Measurements from ENCODE around the gene MALAT1.

The MALAT1 gene

DNA sequence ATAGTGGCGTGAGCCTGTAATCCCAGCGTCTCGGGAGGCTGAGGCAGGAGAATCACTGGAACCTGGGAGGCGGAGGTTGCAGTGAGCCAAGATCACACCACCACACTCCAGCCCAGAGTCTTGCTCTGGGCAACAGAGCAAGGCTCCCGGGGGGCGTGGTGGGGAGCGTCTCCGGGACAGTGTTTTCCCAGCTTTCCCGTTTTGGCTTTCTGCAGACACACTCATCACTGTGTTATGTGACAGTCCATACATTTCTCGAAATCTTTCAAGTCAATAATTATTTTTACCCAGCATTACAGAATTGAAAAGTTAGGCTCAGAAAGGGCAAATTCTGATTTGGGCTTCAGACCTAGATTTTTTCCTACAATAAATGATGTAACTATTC is 44.5 kb upstream of the MALAT1 start:
- peak; percentile 72 for DNase-seq
- 80% methylated on average over 10 of the region's 10 CpGs for WGBS
- Histone ChIP-seq H3K4me2 (ENCODE audit: low read length, poor library complexity, severe bottlenecking) (peak overlapping the region; percentile 40), H2BK120ac (ENCODE audit: low read depth, low read length) (no peak overlapping the region), H3K18ac (ENCODE audit: low read depth in 1 of 2, low read length in 2 of 2) (no peak overlapping the region), H2AK5ac (ENCODE audit: low read length, severe bottlenecking) (no peak overlapping the region), H3K4me1 (ENCODE audit: control insufficient read depth, insufficient read depth, low read depth, low read length) (peaks cover 20% of the 10 kb centered on the region), H2BK15ac (ENCODE audit: low read depth, poor library complexity, severe bottlenecking) (no peak overlapping the region), H2BK12ac (ENCODE audit: low read length in 2 of 2) (no peak overlapping the region), H3K4ac (ENCODE audit: low read depth in 1 of 2, low read length in 2 of 2) (no peak overlapping the region), H2AFZ (ENCODE audit: low read depth, low read length) (no peak overlapping the region), H4K8ac (ENCODE audit: low read length) (peak overlapping the region; percentile 38), H3K9me3 (ENCODE audit: control insufficient read depth, low read length) (no peaks in the 10 kb centered on the region), H3K9ac (ENCODE audit: low read length) (peak overlapping the region; percentile 94), H3K27me3 (ENCODE audit: control insufficient read depth in 1 of 2, insufficient read depth in 1 of 2, low read length in 2 of 2) (no peaks in the 10 kb centered on the region), H3K79me1 (replicated peaks; ENCODE audit: low read length, poor library complexity, severe bottlenecking) (peaks cover 3% of the 10 kb centered on the region), H3K4me3 (ENCODE audit: insufficient read depth in 1 of 2, low read depth in 1 of 2, low read length in 2 of 2) (peak overlapping the region in 1 of 2 experiments; percentile 88), H3K14ac (ENCODE audit: low read length in 2 of 2) (no peak overlapping the region), H2BK5ac (ENCODE audit: low read depth, low read length, poor library complexity, severe bottlenecking) (no peak overlapping the region), H4K91ac (ENCODE audit: low read length) (no peak overlapping the region), H3K36me3 (ENCODE audit: control insufficient read depth in 1 of 2, insufficient read depth in 2 of 2, low read depth in 1 of 2, low read length in 2 of 2) (peaks cover 0 to 10% of the 10 kb centered on the region in 2 experiments), H3K27ac (ENCODE audit: low read length, poor library complexity, severe bottlenecking) (peak overlapping the region; percentile 21), H3K23ac (ENCODE audit: low read length in 2 of 2) (no peak overlapping the region)

- no peak overlapping the region for H4K91ac ChIP-seq (ENCODE audit: low read length)
- peaks cover 20% of the 10 kb centered on the region for H3K4me1 ChIP-seq (ENCODE audit: control insufficient read depth, insufficient read depth, low read depth, low read length)
Measured at GRCh38 chr11:65454696-65455456, 44.0 kb upstream of the MALAT1 start.

GRCh38 chr11:65456418-65456817 is 42.4 kb upstream of the MALAT1 start:
- Histone ChIP-seq H3K9me3 (ENCODE audit: control insufficient read depth, low read length) (no peaks in the 10 kb centered on the region), H3K27me3 (ENCODE audit: control insufficient read depth in 1 of 2, insufficient read depth in 1 of 2, low read length in 2 of 2) (no peaks in the 10 kb centered on the region), H2AFZ (ENCODE audit: low read depth, low read length) (no peak overlapping the region), H3K9ac (ENCODE audit: low read length) (peak overlapping the region; percentile 73), H2BK12ac (ENCODE audit: low read length in 2 of 2) (no peak overlapping the region), H3K18ac (ENCODE audit: low read depth in 1 of 2, low read length in 2 of 2) (no peak overlapping the region), H3K79me1 (replicated peaks; ENCODE audit: low read length, poor library complexity, severe bottlenecking) (peaks cover 3% of the 10 kb centered on the region), H3K4me2 (ENCODE audit: low read length, poor library complexity, severe bottlenecking) (no peak overlapping the region), H4K8ac (ENCODE audit: low read length) (no peak overlapping the region), H2BK120ac (ENCODE audit: low read depth, low read length) (no peak overlapping the region), H3K4ac (ENCODE audit: low read depth in 1 of 2, low read length in 2 of 2) (no peak overlapping the region), H2BK5ac (ENCODE audit: low read depth, low read length, poor library complexity, severe bottlenecking) (no peak overlapping the region), H3K23ac (ENCODE audit: low read length in 2 of 2) (no peak overlapping the region), H3K36me3 (ENCODE audit: control insufficient read depth in 1 of 2, insufficient read depth in 2 of 2, low read depth in 1 of 2, low read length in 2 of 2) (peaks cover 0 to 21% of the 10 kb centered on the region in 2 experiments), H4K91ac (ENCODE audit: low read length) (no peak overlapping the region), H3K4me1 (ENCODE audit: control insufficient read depth, insufficient read depth, low read depth, low read length) (peaks cover 20% of the 10 kb centered on the region), H3K14ac (ENCODE audit: low read length in 2 of 2) (no peak overlapping the region), H3K27ac (ENCODE audit: low read length, poor library complexity, severe bottlenecking) (no peak overlapping the region), H2BK15ac (ENCODE audit: low read depth, poor library complexity, severe bottlenecking) (no peak overlapping the region), H3K4me3 (ENCODE audit: insufficient read depth in 1 of 2, low read depth in 1 of 2, low read length in 2 of 2) (peak overlapping the region in 1 of 2 experiments; percentile 88), H2AK5ac (ENCODE audit: low read length, severe bottlenecking) (no peak overlapping the region)
- WGBS, result 95% methylated on average over 3 of the region's 3 CpGs
- DNase-seq, result no peak

More at GRCh38 chr11:65454696-65455456, 44.0 kb upstream of the MALAT1 start:
- Histone ChIP-seq H2BK15ac (ENCODE audit: low read depth, poor library complexity, severe bottlenecking) (no peak overlapping the region), H3K4ac (ENCODE audit: low read depth in 1 of 2, low read length in 2 of 2) (peak overlapping the region; percentile 46 to 81), H2BK120ac (ENCODE audit: low read depth, low read length) (no peak overlapping the region), H3K79me1 (replicated peaks; ENCODE audit: low read length, poor library complexity, severe bottlenecking) (peaks cover 3% of the 10 kb centered on the region), H3K23ac (ENCODE audit: low read length in 2 of 2) (peak overlapping the region in 1 of 2 experiments; percentile 77), H3K9me3 (ENCODE audit: control insufficient read depth, low read length) (no peaks in the 10 kb centered on the region), H2AFZ (ENCODE audit: low read depth, low read length) (peak overlapping the region; percentile 24), H4K8ac (ENCODE audit: low read length) (peak overlapping the region; percentile 8), H3K4me3 (ENCODE audit: insufficient read depth in 1 of 2, low read depth in 1 of 2, low read length in 2 of 2) (peak overlapping the region in 1 of 2 experiments; percentile 88), H2BK12ac (ENCODE audit: low read length in 2 of 2) (peak overlapping the region in 1 of 2 experiments; percentile 84), H3K27me3 (ENCODE audit: control insufficient read depth in 1 of 2, insufficient read depth in 1 of 2, low read length in 2 of 2) (no peaks in the 10 kb centered on the region), H2BK5ac (ENCODE audit: low read depth, low read length, poor library complexity, severe bottlenecking) (no peak overlapping the region), H3K27ac (ENCODE audit: low read length, poor library complexity, severe bottlenecking) (peak overlapping the region; percentile 21), H2AK5ac (ENCODE audit: low read length, severe bottlenecking) (peak overlapping the region; percentile 73), H3K18ac (ENCODE audit: low read depth in 1 of 2, low read length in 2 of 2) (peak overlapping the region in 1 of 2 experiments; percentile 90), H3K14ac (ENCODE audit: low read length in 2 of 2) (peak overlapping the region in 1 of 2 experiments; percentile 57), H3K9ac (ENCODE audit: low read length) (peak overlapping the region; percentile 94), H3K36me3 (ENCODE audit: control insufficient read depth in 1 of 2, insufficient read depth in 2 of 2, low read depth in 1 of 2, low read length in 2 of 2) (peaks cover 0 to 14% of the 10 kb centered on the region in 2 experiments), H3K4me2 (ENCODE audit: low read length, poor library complexity, severe bottlenecking) (peak overlapping the region; percentile 49)
- DNase-seq, result peak; percentile 86
- WGBS, result 25% methylated on average over 47 of the region's 47 CpGs

DNA sequence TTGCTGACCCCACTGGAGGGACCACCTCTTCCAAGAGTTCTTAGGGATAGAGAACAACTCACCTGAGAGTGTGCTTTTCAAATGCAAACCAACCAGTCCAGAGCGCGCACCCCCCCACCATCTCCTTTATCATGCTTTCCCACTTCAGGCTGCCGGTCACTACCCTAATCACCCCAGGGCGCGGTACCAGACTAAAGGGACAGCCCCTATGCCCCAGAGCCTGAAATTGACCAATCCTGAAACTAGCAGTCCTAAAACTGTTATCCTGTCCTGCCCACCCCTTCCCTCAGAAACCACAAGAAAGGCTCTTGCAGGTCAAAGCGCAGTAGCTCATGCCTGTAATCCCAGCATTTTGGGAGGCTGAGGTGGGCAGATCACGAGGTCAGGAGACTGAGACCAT is 39.3 kb upstream of the MALAT1 start:
- Histone ChIP-seq H2BK12ac (ENCODE audit: low read length in 2 of 2) (no peak overlapping the region), H2AFZ (ENCODE audit: low read depth, low read length) (no peak overlapping the region), H4K8ac (ENCODE audit: low read length) (no peak overlapping the region), H3K23ac (ENCODE audit: low read length in 2 of 2) (no peak overlapping the region), H3K9me3 (ENCODE audit: control insufficient read depth, low read length) (no peaks in the 10 kb centered on the region), H3K18ac (ENCODE audit: low read depth in 1 of 2, low read length in 2 of 2) (no peak overlapping the region), H3K79me1 (replicated peaks; ENCODE audit: low read length, poor library complexity, severe bottlenecking) (peaks cover 3% of the 10 kb centered on the region), H2AK5ac (ENCODE audit: low read length, severe bottlenecking) (no peak overlapping the region), H3K4ac (ENCODE audit: low read depth in 1 of 2, low read length in 2 of 2) (no peak overlapping the region), H2BK5ac (ENCODE audit: low read depth, low read length, poor library complexity, severe bottlenecking) (no peak overlapping the region), H3K27ac (ENCODE audit: low read length, poor library complexity, severe bottlenecking) (no peak overlapping the region), H2BK15ac (ENCODE audit: low read depth, poor library complexity, severe bottlenecking) (no peak overlapping the region), H3K14ac (ENCODE audit: low read length in 2 of 2) (no peak overlapping the region), H3K9ac (ENCODE audit: low read length) (no peak overlapping the region), H4K91ac (ENCODE audit: low read length) (no peak overlapping the region), H3K36me3 (ENCODE audit: control insufficient read depth in 1 of 2, insufficient read depth in 2 of 2, low read depth in 1 of 2, low read length in 2 of 2) (peaks cover 0 to 21% of the 10 kb centered on the region in 2 experiments), H3K4me3 (ENCODE audit: insufficient read depth in 1 of 2, low read depth in 1 of 2, low read length in 2 of 2) (no peak overlapping the region), H3K4me2 (ENCODE audit: low read length, poor library complexity, severe bottlenecking) (no peak overlapping the region), H3K27me3 (ENCODE audit: control insufficient read depth in 1 of 2, insufficient read depth in 1 of 2, low read length in 2 of 2) (no peaks in the 10 kb centered on the region), H3K4me1 (ENCODE audit: control insufficient read depth, insufficient read depth, low read depth, low read length) (peaks cover 10% of the 10 kb centered on the region), H2BK120ac (ENCODE audit: low read depth, low read length) (peak overlapping the region; percentile 43)
- peak; percentile 66 for DNase-seq
- 37% methylated on average over 7 of the region's 7 CpGs for WGBS

All from mesenchymal stem cell (in vitro differentiated cells and primary cell).